Endothelial cell of hepatic sinusoid (primary cell): ENCODE measurements around the gene PIK3R6.

Source experiments
- in situ Hi-C: cut with HindIII; loops from 2 replicates; pipeline ENCODE4 v1.10.0; 2017; ENCODE audit warnings: low sequenced_read_pairs

Gene PIK3R6

GRCh38 chr17:8798846-8799569 is 68.5 kb downstream of the PIK3R6 start, which contains the start of gene MFSD6L:
Gene MFSD6L, minus strand, starts transcription at chr17:8799365. Its CDS starts 245 bp downstream, at chr17:8799120.
- in situ Hi-C loops, result no loop called here

- in situ Hi-C loops, result no loop called here
Observed at GRCh38 chr17:8798176-8798845, 69.2 kb downstream of the PIK3R6 start.

GRCh38 chr17:8797621-8798175 is 69.8 kb downstream of the PIK3R6 start:
- in situ Hi-C loops, result no loop called here

DNA sequence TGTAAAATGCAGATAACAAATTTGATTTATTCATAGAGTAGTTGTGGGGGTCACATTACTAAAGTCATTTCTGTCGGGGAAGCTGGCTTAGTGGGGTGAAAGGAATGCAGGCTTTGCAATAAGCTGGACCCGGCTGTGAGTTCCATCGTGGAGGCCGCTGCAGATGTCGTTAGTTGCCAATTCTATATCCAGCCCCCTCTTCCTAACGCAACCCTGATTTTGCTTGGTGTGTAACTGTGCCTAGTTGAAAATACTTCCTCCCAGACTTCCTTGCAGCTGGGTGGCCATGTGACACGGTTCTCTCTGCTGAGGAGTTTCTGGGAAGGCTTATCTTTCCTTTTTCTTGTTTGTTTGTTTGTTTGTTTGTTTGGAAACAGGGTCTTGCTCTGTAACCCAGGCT is 72.8 kb downstream of the PIK3R6 start:
- in situ Hi-C loops, result no loop called here

DNA sequence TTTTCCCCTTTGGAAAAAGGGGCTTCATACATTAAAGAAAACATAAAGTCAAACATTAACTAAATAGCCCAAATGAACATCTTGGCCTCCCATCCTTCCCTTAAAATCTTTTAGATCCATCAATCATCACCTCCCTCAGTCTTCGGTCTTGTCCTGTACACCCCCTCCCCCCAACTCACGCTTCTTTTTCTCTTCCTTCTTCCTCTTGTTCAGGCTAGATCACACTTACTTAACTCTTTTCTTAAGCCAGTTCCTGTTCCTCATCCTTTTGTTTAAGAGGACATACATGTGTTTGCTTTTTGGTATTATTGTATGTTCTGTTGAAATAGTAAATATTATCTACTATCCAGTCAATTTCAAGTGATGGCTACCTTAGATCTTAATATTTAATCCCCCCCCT is 73.8 kb downstream of the PIK3R6 start:
- in situ Hi-C loops, result no loop called here

GRCh38 chr17:8792646-8793045 is 74.8 kb downstream of the PIK3R6 start:
- in situ Hi-C loops, result no loop called here

GRCh38 chr17:8791910-8792270 is 75.6 kb downstream of the PIK3R6 start:
- in situ Hi-C loops, result no loop called here

DNA sequence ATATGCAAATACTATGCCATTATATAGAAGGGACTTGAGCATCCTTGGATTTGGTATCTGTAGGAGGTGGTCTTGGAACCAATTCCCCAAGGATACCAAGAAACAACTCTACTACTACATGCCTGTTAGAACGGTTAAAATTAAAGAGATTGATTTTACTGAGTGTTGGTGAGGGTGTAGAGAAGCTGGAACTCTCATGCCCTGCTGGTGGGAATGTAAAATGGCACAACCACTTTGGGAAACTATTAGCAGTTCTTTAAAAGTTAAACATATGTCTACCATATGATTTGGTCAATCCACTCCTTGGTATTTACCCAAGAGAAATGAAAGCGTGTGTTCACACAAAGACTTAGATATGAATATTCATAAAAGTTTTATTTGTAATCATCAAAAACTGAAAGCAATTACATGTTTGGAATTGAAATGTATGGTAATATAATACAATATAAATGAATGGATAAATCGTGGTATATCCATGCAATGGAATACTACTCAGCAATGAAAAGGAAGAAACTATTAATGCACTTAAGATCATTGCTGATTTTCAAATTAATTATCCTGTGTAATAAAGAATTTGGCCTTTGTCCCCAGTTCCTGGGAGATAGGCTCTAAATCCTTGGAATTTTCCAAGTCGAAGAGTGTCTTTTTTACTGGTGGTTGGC is 76.1 kb downstream of the PIK3R6 start:
- in situ Hi-C loops, result no loop called here

DNA sequence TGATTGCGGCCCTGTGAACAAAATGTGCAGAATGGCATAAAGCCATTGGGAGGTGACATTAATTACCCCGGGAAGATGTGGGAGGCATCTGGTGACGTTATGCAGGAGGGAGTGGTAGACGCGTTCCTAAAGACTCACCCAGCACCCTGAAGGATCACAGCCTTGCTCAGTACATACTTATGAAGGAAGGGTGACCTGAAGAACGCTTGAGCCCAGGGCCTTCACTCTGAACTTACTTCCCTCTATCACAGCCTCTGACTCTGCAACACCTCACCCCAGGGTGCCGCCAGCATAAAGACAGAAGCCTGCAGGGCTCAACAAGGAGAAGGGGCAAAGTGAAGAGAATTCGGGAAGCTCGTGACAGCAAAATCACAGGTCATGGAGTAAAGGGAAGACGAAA is 77.7 kb downstream of the PIK3R6 start:
- in situ Hi-C loops, result no loop called here

- in situ Hi-C loops, result no loop called here
Observed at GRCh38 chr17:8788998-8789397, 78.5 kb downstream of the PIK3R6 start.

DNA sequence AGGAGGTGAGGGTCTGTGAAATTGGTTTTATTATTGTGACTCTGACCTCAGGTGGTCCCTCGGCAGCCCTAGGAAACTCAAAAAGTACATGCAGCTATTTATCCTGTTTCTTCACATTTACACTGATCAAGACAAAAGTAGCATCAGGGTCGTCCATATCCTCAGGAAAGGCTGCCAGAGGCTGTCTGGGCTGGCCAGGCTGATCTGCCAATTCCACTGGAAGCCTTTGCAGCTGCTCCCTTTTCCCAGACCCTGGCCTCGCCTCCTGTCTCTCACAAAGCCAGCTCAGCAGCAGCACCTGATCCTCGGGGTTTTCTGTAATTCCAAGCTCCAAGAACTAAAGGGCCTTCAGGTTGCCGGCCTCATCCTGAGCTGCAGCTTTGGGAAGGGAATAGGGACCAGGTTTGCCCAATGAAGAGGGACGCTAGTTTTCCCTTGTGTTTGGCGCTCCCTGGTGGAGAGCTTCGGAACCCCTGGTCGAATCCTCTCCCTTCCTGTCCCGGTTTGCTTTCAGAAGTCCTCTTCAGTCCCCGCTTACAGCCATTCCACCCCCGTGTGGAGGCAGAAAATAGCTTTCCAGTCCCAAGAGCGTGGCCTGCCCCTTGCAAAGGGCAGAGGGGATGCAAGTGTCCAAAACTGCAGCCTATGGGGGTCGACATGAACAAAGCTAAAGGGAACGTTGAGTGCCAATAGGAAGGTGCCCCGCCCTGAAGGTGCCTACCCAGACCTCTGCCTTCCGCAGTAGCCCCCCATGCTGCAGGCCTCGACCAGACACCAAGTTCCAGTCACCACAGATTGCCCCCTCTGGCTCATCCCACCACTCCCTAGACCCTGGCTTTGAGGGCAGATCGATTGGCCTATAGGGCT is 81.7 kb downstream of the PIK3R6 start:
- in situ Hi-C loops, result no loop called here

DNA sequence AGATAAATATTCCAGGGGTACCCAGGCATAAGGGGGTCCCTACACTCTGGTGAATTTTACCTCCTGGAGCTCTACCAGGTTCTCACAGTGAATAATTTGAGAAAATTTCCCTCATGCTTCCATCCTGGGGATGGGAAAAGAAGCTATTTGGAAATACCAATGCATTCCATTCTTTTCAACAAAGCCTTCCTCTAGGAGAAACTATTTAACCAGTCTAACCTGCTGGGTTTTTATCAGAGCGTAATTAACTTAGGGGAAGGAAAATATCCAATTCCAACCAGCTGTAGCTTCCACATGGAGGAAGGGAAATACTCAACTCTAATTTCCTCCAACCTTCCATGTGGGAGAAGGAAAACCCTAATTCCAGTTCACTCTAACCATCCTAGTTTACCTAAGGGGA is 85.3 kb downstream of the PIK3R6 start:
- in situ Hi-C loops, result no loop called here

DNA sequence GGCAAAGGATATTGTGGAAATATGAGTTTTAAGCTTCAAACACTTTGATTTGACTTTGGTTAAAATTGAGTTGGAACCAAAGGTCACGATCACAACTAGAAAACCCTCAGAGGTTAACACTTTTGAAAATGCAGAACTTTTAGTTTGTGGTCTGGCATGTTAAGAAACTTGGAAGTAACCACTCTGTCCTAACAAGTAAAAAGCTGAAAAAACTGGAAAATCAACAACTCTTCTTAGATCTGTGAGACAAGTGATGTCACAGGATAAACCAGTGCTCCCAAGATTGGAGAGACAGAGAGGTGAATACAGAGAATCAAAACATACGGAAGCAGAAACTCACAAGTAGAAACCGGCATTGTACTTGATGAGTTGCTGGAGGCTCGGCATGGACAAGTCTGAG is 85.7 kb downstream of the PIK3R6 start:
- in situ Hi-C loops, result no loop called here

GRCh38 chr17:8776881-8777280 is 90.6 kb downstream of the PIK3R6 start:
- in situ Hi-C loops, result no loop called here

GRCh38 chr17:8776248-8776647 is 91.2 kb downstream of the PIK3R6 start:
- in situ Hi-C loops, result no loop called here

GRCh38 chr17:8766731-8767130 is 100.7 kb downstream of the PIK3R6 start:
- in situ Hi-C loops, result loop anchor here (10.0 to 25.0 kb wide), 2 partner anchors 171 to 362 kb away; no protein-coding TSS in a partner anchor

- in situ Hi-C loops, result loop anchor here (10.0 to 25.0 kb wide), 2 partner anchors 175 to 357 kb away; no protein-coding TSS in a partner anchor
Observed at GRCh38 chr17:8762012-8762411, 105.5 kb downstream of the PIK3R6 start.

DNA sequence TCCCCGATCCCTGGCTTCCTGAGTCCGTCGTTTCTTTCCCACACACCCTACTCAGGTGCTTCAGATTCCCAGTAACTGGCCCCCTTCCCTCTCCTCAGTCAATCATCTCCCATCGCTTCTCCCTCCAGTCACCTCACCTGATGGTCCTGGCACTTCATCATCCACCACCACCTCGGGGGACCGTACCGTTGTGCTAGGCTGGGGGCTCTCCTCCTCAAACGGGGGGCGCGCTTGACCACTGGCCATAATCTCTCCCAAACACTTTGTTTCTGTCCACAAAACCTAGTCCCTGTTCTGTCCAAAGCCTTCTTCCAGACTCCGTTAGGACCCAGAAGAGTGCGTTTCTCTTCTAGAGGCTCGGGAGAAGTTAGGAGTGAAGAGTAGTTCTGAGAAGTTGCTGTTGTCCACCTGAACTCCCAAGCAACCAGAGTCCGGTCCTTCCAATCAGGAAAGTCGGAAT is 109.3 kb downstream of the PIK3R6 start, which contains the start of gene SPDYE4:
Gene SPDYE4, minus strand, starts transcription at position 410 of the 460 bp plus-strand sequence. Its CDS starts 164 bp downstream, at position 246.
- in situ Hi-C loops, result loop anchor here (5.0 to 25.0 kb wide), 2 partner anchors 86 to 179 kb away; no protein-coding TSS in a partner anchor

DNA sequence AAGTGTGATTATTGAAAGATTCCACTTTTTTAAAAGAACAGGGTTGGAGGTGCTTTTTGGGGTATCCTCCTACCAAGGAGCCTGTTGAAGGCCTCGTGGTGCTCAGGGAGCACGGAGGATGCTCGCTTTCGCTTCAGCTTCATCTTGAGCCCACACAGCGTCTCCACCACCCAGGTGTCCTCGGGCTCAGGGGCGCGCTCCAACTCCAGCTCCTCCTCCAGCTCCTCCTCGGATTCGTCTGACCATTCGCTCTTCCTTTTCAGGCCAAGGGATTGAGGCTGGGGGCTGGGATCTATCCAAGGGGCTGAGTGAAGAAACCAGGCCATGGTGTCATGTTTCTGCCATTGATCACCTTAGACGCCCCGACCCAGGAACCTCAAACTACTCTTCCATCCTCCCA is 110.3 kb downstream of the PIK3R6 start:
- in situ Hi-C loops, result loop anchor here (5.0 to 25.0 kb wide), 2 partner anchors 85 to 180 kb away; no protein-coding TSS in a partner anchor
